Keratinocyte (primary cell): ENCODE measurements around the gene FOXA2. TPM values are rescaled to one million over a fixed set of nuclear protein-coding genes. Genes with fewer than 3 reads are reported as not detected.

ENCODE experiments used
- DNase-seq: peaks from one replicate; pipeline ENCODE4 v3.0.0-alpha.2; 2011; ENCODE audit warnings: low read depth, missing footprints, low spot score
- FAIRE-seq: peaks from 2 replicates; lab custom pipeline; 2011; peaks lifted over from hg19 to GRCh38; lab: Jason Lieb, UNC
- H2AFZ ChIP-seq: 2 replicates; pipeline ENCODE4 v1.6.0; 2012; ENCODE audit warnings: low read length, control low read depth, inconsistent platforms; ENCODE audit not compliant: control insufficient read depth
- H3K27ac ChIP-seq: 2 replicates; pipeline ENCODE4 v1.5.1; 2011; ENCODE audit warnings: low read length; ENCODE audit not compliant: control insufficient read depth, insufficient read depth
- H3K27me3 ChIP-seq: 3 replicates; pipeline ENCODE4 v1.6.0; 2011; ENCODE audit warnings: low read length; ENCODE audit not compliant: control insufficient read depth, insufficient read depth; ENCODE audit errors: extremely low read depth
- H3K36me3 ChIP-seq, 2 experiments: 2 replicates in 1 of 2; 3 replicates in 1 of 2; pipeline ENCODE4 v1.5.1; 2011; ENCODE audit warnings: low read length in 2 of 2, mild to moderate bottlenecking in 1 of 2; ENCODE audit not compliant: control insufficient read depth in 2 of 2, insufficient read depth in 2 of 2; ENCODE audit errors: extremely low read depth in 1 of 2
- H3K4me1 ChIP-seq: 3 replicates; pipeline ENCODE4 v1.5.1; 2011; ENCODE audit warnings: low read length; ENCODE audit not compliant: control insufficient read depth, insufficient read depth; ENCODE audit errors: extremely low read depth
- H3K4me2 ChIP-seq: 3 replicates; pipeline ENCODE4 v1.6.0; 2011; ENCODE audit warnings: low read depth, low read length; ENCODE audit not compliant: control insufficient read depth, insufficient read depth; ENCODE audit errors: extremely low read depth
- H3K4me3 ChIP-seq, 3 experiments: fragments of 200-600 bp in 1 of 3; sonication (generic) in 1 of 3; 2 replicates in 2 of 3; 3 replicates in 1 of 3; pipeline ENCODE4 v1.5.1; 2011 to 2016; ENCODE audit warnings: low read length in 3 of 3, mild to moderate bottlenecking in 3 of 3, control low read depth in 2 of 3, inconsistent platforms in 1 of 3, low read depth in 1 of 3, mixed read lengths in 1 of 3, mixed run types in 1 of 3, moderate library complexity in 1 of 3; ENCODE audit not compliant: control insufficient read depth in 2 of 3, insufficient read depth in 2 of 3; ENCODE audit errors: extremely low read depth in 1 of 3
- H3K79me2 ChIP-seq: 2 replicates; pipeline ENCODE4 v1.6.0; 2012; ENCODE audit warnings: low read length; ENCODE audit not compliant: control insufficient read depth, insufficient read depth
- H3K9ac ChIP-seq: 3 replicates; pipeline ENCODE4 v1.6.0; 2011; ENCODE audit warnings: low read length; ENCODE audit not compliant: control insufficient read depth, insufficient read depth; ENCODE audit errors: extremely low read depth
- H3K9me1 ChIP-seq: 3 replicates; pipeline ENCODE4 v1.6.0; 2011; ENCODE audit warnings: low read length; ENCODE audit not compliant: control insufficient read depth, insufficient read depth; ENCODE audit errors: extremely low read depth
- H3K9me3 ChIP-seq: 2 replicates; pipeline ENCODE4 v1.5.1; 2012; ENCODE audit warnings: low read depth, low read length; ENCODE audit not compliant: control insufficient read depth
- H4K20me1 ChIP-seq: 3 replicates; pipeline ENCODE4 v1.6.0; 2011; ENCODE audit warnings: low read length; ENCODE audit not compliant: control insufficient read depth, insufficient read depth; ENCODE audit errors: extremely low read depth
- EZH2 ChIP-seq: IDR thresholded peaks from one replicate; pipeline ENCODE4 v1.6.1; 2012; ENCODE audit warnings: inconsistent platforms, mild to moderate bottlenecking, low read length, moderate library complexity
- dilution Hi-C: fragments of 300-500 bp; cut with MboI; formaldehyde crosslinking; loops from one replicate; pipeline ENCODE4 v1.7.0; 2020; ENCODE audit warnings: low sequenced_read_pairs; ENCODE audit not compliant: extremely low pct_ligation_motif_present
- polyA plus RNA-seq, 5 experiments: library from polyadenylated mRNA; depleted of rRNA in 3 of 5; stranded (reverse) in 3 of 5; stranded (forward) in 1 of 5; unstranded in 1 of 5; fragments of >200 nt; gene quantifications; 1 replicate in 1 of 5; 2 replicates in 3 of 5; 3 replicates in 1 of 5; pipeline versions ENCODE4 v1.2.1 to v1.2.3, GENCODE V29; 2011 to 2012; ENCODE audit warnings: missing spikeins in 2 of 5, low read depth in 1 of 5, low replicate concordance in 1 of 5
- TF ChIP-seq, protein P1 (sequence below), 3 experiments: IDR thresholded peaks in 1 of 3; conservative IDR thresholded peaks in 1 of 3; optimal IDR thresholded peaks in 1 of 3; 2 replicates in 2 of 3; 3 replicates in 1 of 3; pipeline versions ENCODE3 to v1.5.1; 2011; ENCODE audit warnings: low read length in 3 of 3, mild to moderate bottlenecking in 3 of 3, moderate library complexity in 2 of 3, control low read depth in 1 of 3, inconsistent platforms in 1 of 3; ENCODE audit not compliant: insufficient read depth in 2 of 3; ENCODE audit errors: extremely low read depth in 1 of 3

The FOXA2 gene
- polyA plus RNA-seq, 1 donor (not counting 4 experiments of a cell fraction or from before 2014, with no cell fraction given), result 0.16 TPM

DNA sequence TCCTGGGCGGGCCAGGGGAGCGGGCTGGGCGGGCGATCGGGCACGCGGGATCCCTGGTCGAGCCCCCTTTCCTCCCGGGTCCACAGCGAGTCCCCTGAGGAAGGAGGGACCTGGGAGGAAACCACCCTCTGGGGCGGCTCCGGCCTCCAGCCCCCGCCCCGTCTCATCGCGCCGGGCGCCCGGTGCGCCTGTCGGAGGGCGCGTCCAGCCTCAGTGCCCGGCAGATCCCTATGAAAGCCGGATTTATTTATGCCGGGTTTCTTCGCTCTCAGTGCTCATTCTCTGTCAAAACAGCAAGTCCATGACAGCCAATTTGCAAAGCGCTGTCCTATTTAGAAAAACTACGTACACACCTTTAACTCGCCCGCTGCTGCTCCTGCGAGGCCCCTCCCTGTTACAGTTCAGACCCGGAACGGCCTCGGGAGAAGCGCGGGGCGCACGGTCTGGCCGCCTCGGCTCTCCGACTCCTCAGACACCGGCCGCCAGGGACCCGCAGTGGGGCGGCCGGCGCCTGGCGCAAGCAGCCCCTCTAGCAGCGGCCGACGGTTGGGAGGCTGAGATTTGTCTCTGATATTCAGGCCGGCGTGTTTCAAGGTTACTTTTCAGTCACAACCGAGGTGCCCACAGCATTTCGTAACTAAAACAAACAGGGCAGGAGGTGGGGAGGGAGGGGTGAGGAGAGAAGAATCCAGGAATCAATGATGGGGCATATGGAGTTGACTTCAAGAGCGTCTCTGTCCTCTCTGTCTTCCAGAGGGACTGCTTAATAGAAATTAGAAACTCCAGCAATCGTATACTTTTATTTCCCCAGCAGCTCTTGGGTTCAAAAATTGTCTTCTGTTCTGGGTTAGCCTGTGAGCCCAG lies 782 bp upstream of the FOXA2 start:
- TF ChIP-seq, protein P1, sequence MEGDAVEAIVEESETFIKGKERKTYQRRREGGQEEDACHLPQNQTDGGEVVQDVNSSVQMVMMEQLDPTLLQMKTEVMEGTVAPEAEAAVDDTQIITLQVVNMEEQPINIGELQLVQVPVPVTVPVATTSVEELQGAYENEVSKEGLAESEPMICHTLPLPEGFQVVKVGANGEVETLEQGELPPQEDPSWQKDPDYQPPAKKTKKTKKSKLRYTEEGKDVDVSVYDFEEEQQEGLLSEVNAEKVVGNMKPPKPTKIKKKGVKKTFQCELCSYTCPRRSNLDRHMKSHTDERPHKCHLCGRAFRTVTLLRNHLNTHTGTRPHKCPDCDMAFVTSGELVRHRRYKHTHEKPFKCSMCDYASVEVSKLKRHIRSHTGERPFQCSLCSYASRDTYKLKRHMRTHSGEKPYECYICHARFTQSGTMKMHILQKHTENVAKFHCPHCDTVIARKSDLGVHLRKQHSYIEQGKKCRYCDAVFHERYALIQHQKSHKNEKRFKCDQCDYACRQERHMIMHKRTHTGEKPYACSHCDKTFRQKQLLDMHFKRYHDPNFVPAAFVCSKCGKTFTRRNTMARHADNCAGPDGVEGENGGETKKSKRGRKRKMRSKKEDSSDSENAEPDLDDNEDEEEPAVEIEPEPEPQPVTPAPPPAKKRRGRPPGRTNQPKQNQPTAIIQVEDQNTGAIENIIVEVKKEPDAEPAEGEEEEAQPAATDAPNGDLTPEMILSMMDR (optimal IDR thresholded peaks at IDR 0.05 in 1 of 3, IDR thresholded peaks at IDR 0.05 in 1 of 3, conservative IDR thresholded peaks at IDR 0.05 in 1 of 3; ENCODE audit: extremely low read depth in 1 of 3, insufficient read depth in 2 of 3, low read length in 3 of 3), result no peak
- TF ChIP-seq EZH2, result peak; percentile 91
- Histone ChIP-seq H4K20me1 (no peaks in the 10 kb centered on the region), H2AFZ (peak overlapping the region; percentile 20), H3K9me3 (no peaks in the 10 kb centered on the region), H3K27ac (no peak overlapping the region), H3K4me1 (no peaks in the 10 kb centered on the region), H3K27me3 (peaks cover 80% of the 10 kb centered on the region), H3K4me3 (peak overlapping the region in 2 of 3 experiments; percentile 48), H3K36me3 (no peaks in the 10 kb centered on the region), H3K9ac (no peak overlapping the region), H3K4me2 (peak overlapping the region; percentile 58), H3K79me2 (no peaks in the 10 kb centered on the region), H3K9me1 (no peaks in the 10 kb centered on the region)
- DNase-seq, result no peak
- dilution Hi-C loops, result no loop called here
- no peak for FAIRE-seq

DNA sequence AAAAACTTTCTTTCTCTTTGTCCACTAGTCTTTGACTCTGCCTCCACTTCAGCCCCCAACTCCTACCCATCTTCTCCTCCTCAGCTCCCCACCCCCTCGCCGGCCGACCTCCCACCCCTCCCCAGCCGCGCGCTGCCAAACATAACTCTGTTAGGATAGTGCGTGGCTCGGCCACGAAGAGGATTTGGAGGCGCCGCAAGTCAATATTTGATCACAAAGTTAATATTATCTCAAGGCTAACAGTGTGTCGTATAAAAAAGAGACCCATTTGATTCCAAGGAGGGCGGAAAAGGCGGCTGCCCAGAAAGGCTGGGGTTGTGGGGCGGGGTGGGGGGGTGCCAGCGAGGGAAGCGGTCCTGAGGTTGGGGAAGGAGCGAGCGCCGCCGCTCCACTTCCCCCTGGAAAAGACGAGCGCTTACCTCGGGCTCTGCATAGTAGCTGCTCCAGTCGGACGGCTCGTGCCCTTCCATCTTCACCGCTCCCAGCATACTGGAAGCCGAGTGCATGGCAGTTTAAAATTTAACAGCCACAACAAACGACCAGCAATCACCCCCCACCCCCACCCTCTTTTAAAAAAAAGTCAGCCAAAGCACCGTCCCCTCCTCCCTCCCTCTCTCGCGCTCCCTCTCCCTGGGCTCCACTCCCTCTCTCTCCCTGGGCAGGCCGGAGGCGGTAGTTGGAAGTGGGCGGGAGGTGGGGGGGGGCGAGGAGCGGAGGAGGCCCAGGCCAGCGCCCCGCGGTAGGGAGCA lies 425 bp downstream of the FOXA2 start:
- dilution Hi-C loops, result no loop called here
- DNase-seq (no peak), FAIRE-seq (no peak)
- H3K27ac ChIP-seq, result no peak overlapping the region
- no peaks in the 10 kb centered on the region for H3K4me1 ChIP-seq
- no peaks in the 10 kb centered on the region for H3K36me3 ChIP-seq
- H3K4me2 ChIP-seq, result peak overlapping the region; percentile 70
- H3K9me3 ChIP-seq, result no peaks in the 10 kb centered on the region
- H3K9me1 ChIP-seq, result no peaks in the 10 kb centered on the region
- H3K9ac ChIP-seq, result no peak overlapping the region
- no peaks in the 10 kb centered on the region for H3K79me2 ChIP-seq
- TF ChIP-seq, protein P1 (optimal IDR thresholded peaks at IDR 0.05 in 1 of 3, IDR thresholded peaks at IDR 0.05 in 1 of 3, conservative IDR thresholded peaks at IDR 0.05 in 1 of 3; ENCODE audit: extremely low read depth in 1 of 3, insufficient read depth in 2 of 3, low read length in 3 of 3), result no peak
- TF ChIP-seq EZH2, result no peak
- peak overlapping the region; percentile 22 to 65 (median 61) for H3K4me3 ChIP-seq
- H4K20me1 ChIP-seq, result no peaks in the 10 kb centered on the region
- peaks cover 80% of the 10 kb centered on the region for H3K27me3 ChIP-seq
- H2AFZ ChIP-seq, result no peak overlapping the region
